Pancreas (tissue), 10 donors: ENCODE measurements around the gene WDR20. TPM values are rescaled to one million over a fixed set of nuclear protein-coding genes. Genes with fewer than 3 reads are reported as not detected.

Source experiments
- ATAC-seq, 4 donors: fragments of 200-7000 bp; cut with Tn5 transposase; one replicate each; pipeline versions ENCODE4 v1.8.0 to v1.9.1; 2020; ENCODE audit warnings: mild to moderate bottlenecking in 4 of 4, moderate library complexity in 4 of 4
- DNase-seq, 6 donors: peaks; one replicate each; pipeline ENCODE4 v3.0.0-alpha.2; 2020
- FAIRE-seq: peaks from 2 replicates; lab custom pipeline; 2012; peaks lifted over from hg19 to GRCh38; lab: Jason Lieb, UNC
- H3K27ac ChIP-seq, 4 donors: fragments of 200-600 bp; sonication (generic); 1 replicate in 3 of 4; 2 replicates in 1 of 4; pipeline versions ENCODE4 v1.5.0 to v1.8.0; 2020
- H3K27me3 ChIP-seq, 4 donors: fragments of 200-600 bp; one replicate each; pipeline ENCODE4 v1.8.0; 2021
- H3K36me3 ChIP-seq, 3 donors: fragments of 200-600 bp; sonication (generic) in 1 of 3; one replicate each; pipeline versions ENCODE4 v1.5.0 to v1.8.0; 2020 to 2021
- H3K4me1 ChIP-seq, 3 donors: fragments of 200-600 bp; one replicate each; pipeline ENCODE4 v1.8.0; 2021
- H3K4me3 ChIP-seq, 4 donors: fragments of 200-600 bp; sonication (generic) in 2 of 4; one replicate each; pipeline versions ENCODE4 v1.5.0 to v1.8.0; 2020 to 2021
- H3K9me3 ChIP-seq, 4 donors: fragments of 200-600 bp; one replicate each; pipeline ENCODE4 v1.8.0; 2021
- WGBS, 2 donors: extraction: QIAGEN DNeasy Blood & Tissue Kit; methylation state at CpG; one replicate each; pipeline ENCODE4 v1.1.7; 2013; 5-methylcytosine and 5-hydroxymethylcytosine counted together
- intact Hi-C, 3 donors: fragments of 100-400 bp; cut with DNase I; formaldehyde crosslinking; loops; one replicate each; pipeline versions ENCODE4 v1.11.1 to v1.14.2; 2022
- polyA plus RNA-seq, 2 donors: library from polyadenylated mRNA; stranded (reverse); fragments of 200-250 nt; gene quantifications; one replicate each; pipeline ENCODE4 v1.2.3, GENCODE V29; 2013
- total RNA-seq, 6 donors: library from RNA; stranded (reverse); fragmentation: NEBNext Ultra II Directional in 4 of 6; extraction: Animal tissue kit (Norgen Biotek cat#: 25700) in 4 of 6; gene quantifications; one replicate each; pipeline versions ENCODE4 v1.2.1 to v1.2.4, GENCODE V29; 2021 to 2023
- TF ChIP-seq, protein P1 (sequence below), 4 donors: fragments of 200-600 bp; sonication (generic) in 3 of 4; IDR thresholded peaks; one replicate each; pipeline versions ENCODE4 v1.5.0 to v1.8.0; 2021; ENCODE audit warnings: antibody characterized with exemption in 4 of 4
- donor health status: healthy with polysubstance abuse.
- donor health status: DM: no; HTN: no; CAD: no; lungs with moderate emphysema.
- donor health status: DM: no; HTN: no; CAD: no.
- donor health status: control.
- donor health status: control.
- donor health status: Bipolar disorder and iron deficiency.
- donor health status: DM: yes; HTN: yes; CAD: no.
- donor health status: DM: no; HTN: no; CAD: no.
- donor health status: DM: no; HTN: no; CAD: no.
- donor health status: DM: yes; HTN: yes; CAD: no.

The WDR20 gene
- total and polyA plus RNA-seq, 8 donors: 7.4 to 19.5 (median 14.0) TPM

DNA sequence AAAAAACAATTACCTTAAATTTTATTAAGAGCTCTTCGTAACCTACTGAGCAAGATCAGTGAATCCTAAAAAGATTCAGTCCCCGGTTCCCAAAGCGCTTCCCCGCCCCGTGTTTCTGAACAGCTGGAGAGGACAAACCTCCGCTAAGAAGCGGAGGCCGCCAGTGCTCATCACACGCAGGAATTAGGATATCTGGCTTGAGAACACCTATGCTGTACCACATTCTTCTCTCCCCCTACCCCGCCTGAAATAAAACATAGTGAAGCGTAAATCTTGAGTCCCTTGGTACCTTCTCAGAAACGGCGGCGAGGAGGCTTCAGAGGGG lies 774 bp upstream of the WDR20 start:
- H3K27me3 ChIP-seq: no peaks in the 10 kb centered on the region
- peak overlapping the region; percentile 80 to 96 (median 90) for H3K4me3 ChIP-seq
- H3K4me1 ChIP-seq: peaks cover 0 to 21% (median 4%) of the 10 kb centered on the region in 3 donors
- H3K27ac ChIP-seq: peak overlapping the region in 3 of 4 donors; percentile 26 to 63 (median 58)
- TF ChIP-seq, protein P1, sequence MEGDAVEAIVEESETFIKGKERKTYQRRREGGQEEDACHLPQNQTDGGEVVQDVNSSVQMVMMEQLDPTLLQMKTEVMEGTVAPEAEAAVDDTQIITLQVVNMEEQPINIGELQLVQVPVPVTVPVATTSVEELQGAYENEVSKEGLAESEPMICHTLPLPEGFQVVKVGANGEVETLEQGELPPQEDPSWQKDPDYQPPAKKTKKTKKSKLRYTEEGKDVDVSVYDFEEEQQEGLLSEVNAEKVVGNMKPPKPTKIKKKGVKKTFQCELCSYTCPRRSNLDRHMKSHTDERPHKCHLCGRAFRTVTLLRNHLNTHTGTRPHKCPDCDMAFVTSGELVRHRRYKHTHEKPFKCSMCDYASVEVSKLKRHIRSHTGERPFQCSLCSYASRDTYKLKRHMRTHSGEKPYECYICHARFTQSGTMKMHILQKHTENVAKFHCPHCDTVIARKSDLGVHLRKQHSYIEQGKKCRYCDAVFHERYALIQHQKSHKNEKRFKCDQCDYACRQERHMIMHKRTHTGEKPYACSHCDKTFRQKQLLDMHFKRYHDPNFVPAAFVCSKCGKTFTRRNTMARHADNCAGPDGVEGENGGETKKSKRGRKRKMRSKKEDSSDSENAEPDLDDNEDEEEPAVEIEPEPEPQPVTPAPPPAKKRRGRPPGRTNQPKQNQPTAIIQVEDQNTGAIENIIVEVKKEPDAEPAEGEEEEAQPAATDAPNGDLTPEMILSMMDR (IDR thresholded peaks at IDR 0.05): no peak
- no peak for FAIRE-seq
- ATAC-seq: peak; percentile 14 to 16 (median 16)
- intact Hi-C loops: no loop called here
- DNase-seq: no peak
- no peaks in the 10 kb centered on the region for H3K9me3 ChIP-seq
- WGBS, 2 donors: 1% methylated on average over 14 of the region's 14 CpGs
- no peaks in the 10 kb centered on the region for H3K36me3 ChIP-seq

DNA sequence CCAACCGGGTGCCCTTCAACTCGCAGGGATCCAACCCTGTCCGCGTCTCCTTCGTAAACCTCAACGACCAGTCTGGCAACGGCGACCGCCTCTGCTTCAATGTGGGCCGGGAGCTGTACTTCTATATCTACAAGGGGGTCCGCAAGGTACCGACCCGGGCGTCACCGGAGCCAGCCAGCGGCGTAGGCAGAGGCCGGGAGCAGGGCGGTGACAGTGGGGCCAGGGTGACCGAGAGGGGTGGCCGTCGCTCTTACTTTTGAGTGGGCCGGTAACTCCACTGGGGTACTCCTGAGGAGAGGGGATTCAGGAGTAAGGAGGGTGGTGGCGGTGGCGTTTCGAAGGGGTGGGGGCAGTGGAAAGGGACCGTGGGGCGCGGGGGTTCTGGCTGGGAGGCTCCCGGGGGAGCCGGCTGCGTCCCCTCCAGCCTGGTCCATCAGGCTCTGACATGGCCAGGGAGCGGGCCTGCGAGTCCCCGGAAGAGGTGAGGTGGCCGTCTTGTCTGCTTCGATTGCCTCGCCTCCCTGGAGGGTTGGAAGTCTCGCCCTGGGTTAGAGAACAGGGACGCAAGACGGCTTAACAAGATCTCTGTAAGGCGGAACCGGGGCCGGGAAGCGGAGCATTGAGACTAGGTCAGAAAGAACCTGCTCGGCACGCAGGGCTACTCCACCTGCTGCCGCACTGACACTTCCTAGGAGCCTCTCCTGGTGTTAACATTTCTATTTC lies 491 bp downstream of the WDR20 start:
- no peaks in the 10 kb centered on the region for H3K9me3 ChIP-seq
- ATAC-seq (peak; percentile 23 to 55 (median 43)), FAIRE-seq (no peak), DNase-seq (peak in 5 of 6 donors; percentile 26 to 78 (median 55))
- intact Hi-C loops: no loop called here
- peak overlapping the region; percentile 60 to 87 (median 76) for H3K27ac ChIP-seq
- TF ChIP-seq, protein P1 (IDR thresholded peaks at IDR 0.05): no peak
- peaks cover 0 to 21% (median 4%) of the 10 kb centered on the region in 3 donors for H3K4me1 ChIP-seq
- H3K36me3 ChIP-seq: no peaks in the 10 kb centered on the region
- no peaks in the 10 kb centered on the region for H3K27me3 ChIP-seq
- peak overlapping the region; percentile 80 to 96 (median 90) for H3K4me3 ChIP-seq
- 0 to 1% methylated on average over 48 of the region's 48 CpGs for WGBS, 2 donors

DNA sequence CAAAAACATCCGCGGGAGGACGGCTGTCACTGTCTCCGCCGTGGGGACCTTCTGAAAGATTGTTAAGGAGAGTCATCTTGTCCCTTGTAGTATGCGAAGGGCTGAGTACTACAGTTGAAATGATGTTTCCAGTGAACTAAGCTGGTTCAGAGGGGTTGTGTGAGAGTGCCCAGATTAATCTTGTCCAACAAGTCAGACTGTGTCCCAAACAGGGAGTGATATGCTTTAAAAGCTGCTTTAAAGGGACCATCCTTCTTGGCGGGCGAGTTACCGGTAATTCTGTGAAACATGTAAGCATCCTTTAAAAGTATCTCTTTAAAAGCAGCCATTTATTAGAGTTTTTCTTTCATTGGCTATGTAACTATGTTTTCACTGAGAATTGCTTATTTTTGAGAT lies 1.1 kb downstream of the WDR20 start:
- WGBS, 2 donors: 2% methylated on average over 9 of the region's 9 CpGs
- Histone ChIP-seq H3K9me3 (no peaks in the 10 kb centered on the region), H3K27ac (peak overlapping the region in 3 of 4 donors; percentile 73 to 87 (median 78)), H3K27me3 (no peaks in the 10 kb centered on the region), H3K4me1 (peaks cover 0 to 21% (median 4%) of the 10 kb centered on the region in 3 donors), H3K36me3 (no peaks in the 10 kb centered on the region), H3K4me3 (peak overlapping the region; percentile 80 to 96 (median 90))
- DNase-seq: no peak
- TF ChIP-seq, protein P1 (IDR thresholded peaks at IDR 0.05): no peak
- FAIRE-seq: no peak
- ATAC-seq: peak in 1 of 4 donors; percentile 1
- intact Hi-C loops: no loop called here

DNA sequence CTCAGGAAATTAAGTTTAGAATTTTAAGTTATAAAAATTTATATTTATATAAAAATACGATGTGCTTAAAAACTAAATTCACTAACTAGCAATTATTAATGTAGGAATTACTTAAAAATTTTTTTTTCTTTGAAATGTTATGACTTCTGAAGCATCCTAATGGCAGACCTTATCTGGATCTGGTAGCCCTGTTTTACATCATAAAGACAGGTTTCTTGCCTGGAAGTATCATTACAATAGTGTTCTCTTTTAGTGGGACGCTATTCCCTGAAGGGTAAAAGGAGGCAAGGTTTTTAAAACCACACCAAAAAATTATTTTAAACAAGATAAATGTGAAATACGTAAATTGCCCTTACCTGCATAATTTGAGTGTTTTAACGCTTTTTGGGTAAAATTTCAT lies 2.1 kb downstream of the WDR20 start:
- WGBS, 2 donors: 69 to 73% methylated on average over 4 of the region's 4 CpGs
- TF ChIP-seq, protein P1 (IDR thresholded peaks at IDR 0.05): no peak
- H3K4me1 ChIP-seq: peaks cover 0 to 21% (median 4%) of the 10 kb centered on the region in 3 donors
- peak overlapping the region in 1 of 4 donors; percentile 84 for H3K4me3 ChIP-seq
- H3K9me3 ChIP-seq: no peaks in the 10 kb centered on the region
- no peak for ATAC-seq
- intact Hi-C loops: no loop called here
- no peak for FAIRE-seq
- H3K36me3 ChIP-seq: no peaks in the 10 kb centered on the region
- no peak overlapping the region for H3K27ac ChIP-seq
- no peaks in the 10 kb centered on the region for H3K27me3 ChIP-seq
- DNase-seq: no peak

DNA sequence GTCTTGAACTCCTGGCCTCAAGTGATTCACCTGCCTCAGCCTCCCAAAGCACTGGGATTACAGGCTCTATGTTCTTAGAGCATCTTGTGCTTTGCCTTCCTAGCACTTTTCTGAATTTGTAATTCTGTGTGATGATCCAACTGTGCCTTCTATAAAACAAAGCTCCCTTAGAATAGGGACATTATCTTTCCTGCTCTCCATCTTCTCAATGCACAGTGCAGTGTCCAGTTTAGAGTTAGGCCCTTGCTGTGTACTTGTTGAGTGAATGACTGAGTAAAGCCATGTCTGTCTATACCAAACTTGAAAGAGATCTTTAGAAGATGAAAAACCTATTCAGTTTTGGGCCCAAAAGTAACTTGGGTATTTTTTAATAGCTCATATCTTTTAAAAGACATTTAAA lies 5.2 kb downstream of the WDR20 start:
- H3K36me3 ChIP-seq: no peaks in the 10 kb centered on the region
- FAIRE-seq (no peak), ATAC-seq (no peak), DNase-seq (no peak)
- H3K9me3 ChIP-seq: no peaks in the 10 kb centered on the region
- peaks cover 0 to 19% (median 4%) of the 10 kb centered on the region in 3 donors for H3K4me1 ChIP-seq
- no peaks in the 10 kb centered on the region for H3K27me3 ChIP-seq
- TF ChIP-seq, protein P1 (IDR thresholded peaks at IDR 0.05): no peak
- intact Hi-C loops: no loop called here
- no peak overlapping the region for H3K4me3 ChIP-seq
- no peak overlapping the region for H3K27ac ChIP-seq
